CD4-positive, alpha-beta T cell treated with Interleukin-1 beta for 1 hour (primary cell): Measurements from ENCODE around the gene MYZAP.
"Not testable (repeated sequence)": the region's sequence is repeated elsewhere in the genome, so short reads cannot be mapped to it uniquely, and the experiment has no call there.

ENCODE experiments used
- DNase-seq, 2 donors: peaks; one replicate each; pipeline ENCODE4 v3.0.0-alpha.2; 2020 to 2022

MYZAP gene

DNA sequence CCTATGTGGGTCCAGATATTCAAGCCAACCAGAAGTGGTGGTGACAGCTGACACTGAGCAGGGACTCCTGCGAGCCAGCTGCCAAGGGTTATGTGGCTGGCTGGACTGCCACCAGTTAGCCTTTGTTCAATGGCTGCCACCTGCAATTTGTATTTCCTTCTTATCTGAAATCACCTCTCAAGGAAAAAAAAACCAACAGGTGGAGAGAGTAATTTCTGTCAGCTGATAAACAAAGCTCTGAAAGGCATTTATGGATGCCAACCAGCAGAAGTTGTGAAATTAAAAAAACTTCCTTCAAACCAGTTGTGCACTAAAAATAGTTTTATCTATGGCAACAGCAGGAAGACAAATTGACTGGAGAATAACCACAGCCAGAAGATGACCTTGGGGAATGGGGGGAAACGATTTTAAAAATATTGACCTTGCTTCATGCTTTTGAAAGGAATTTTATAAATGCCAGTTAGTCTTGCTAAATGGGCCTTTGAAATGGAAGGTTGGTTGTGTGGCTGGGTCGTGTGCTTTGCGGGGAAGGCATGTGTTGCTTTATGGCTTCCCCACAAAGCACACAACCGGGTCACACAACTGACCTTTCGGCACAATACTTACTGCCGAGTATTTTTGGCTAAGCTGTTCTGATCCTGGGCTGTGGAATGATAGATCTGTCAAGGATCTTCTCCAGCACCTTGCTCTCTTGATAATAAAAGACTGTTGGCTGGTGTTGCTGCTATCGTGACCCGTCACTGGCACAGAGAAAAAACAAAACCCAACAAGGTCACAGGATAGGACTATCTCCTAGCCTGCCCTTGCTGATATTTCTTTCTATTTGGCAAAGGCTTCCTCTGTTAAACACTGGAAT lies 3.5 kb downstream of the MYZAP start:
- DNase-seq: no peak

DNA sequence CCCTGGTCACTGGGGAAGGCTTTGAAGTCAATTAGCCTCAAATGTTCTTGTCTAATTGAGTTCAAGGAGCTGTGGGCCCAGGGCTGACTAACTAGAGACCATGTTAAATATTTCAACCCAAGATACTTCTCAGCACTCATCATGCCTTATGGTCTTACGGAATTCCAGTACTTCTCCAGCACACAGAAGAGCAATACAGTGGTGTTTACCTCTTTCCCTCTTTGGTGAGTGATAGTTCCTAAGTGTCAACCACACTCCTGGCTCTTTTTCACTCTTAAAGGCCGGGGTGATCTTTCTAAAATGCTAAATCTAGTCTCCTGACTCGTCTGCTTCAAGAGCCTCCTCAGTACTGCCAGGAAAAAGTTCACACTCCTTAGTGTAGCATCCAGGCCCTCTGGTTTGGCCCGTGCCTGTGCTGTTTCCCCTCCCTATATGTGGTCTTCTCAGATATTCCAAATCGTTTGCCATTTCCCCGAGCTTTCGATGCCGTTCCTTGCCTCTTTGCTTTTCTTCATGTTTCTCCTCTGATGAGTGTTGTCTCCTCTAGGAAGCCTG lies 4.7 kb downstream of the MYZAP start:
- DNase-seq: no peak

DNA sequence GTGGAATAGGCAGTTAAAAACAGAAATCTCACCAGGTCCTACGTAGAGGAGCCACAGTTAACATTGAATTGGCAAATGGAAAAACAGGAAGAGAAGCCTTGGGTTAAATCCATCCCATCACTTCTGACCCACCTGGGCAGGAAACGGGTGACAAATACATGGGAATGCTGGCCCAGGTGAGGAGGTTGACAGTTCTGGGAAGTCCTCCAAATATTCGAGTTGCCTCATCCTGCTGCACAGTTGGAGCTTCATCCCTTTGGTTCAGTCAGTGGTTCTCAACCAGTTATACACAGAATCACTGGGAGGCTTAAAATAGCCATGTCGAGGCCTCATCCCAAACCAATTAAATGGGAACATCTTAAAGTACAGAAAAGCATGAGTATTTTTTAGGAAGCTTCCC lies 5.3 kb downstream of the MYZAP start:
- DNase-seq: no peak

DNA sequence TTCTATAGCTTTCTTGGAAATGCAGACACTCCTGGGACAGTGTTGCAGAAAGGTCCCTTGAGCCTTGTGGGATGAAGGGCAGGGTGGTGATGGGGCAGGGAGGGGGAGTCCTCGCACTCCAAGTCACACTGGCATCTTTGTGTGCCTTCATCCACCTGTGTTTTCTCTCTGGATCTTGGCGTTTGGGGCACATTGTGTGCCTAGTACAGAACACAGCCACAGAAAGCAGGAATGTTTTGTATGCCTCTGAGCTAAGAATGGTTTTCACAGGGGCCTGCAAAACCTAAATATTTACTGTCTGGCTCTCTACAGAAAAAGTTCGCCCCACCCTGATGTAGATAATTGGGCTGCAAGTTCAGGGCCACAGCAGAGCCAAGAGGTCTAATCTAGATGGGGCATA lies 5.7 kb downstream of the MYZAP start:
- no peak for DNase-seq

DNA sequence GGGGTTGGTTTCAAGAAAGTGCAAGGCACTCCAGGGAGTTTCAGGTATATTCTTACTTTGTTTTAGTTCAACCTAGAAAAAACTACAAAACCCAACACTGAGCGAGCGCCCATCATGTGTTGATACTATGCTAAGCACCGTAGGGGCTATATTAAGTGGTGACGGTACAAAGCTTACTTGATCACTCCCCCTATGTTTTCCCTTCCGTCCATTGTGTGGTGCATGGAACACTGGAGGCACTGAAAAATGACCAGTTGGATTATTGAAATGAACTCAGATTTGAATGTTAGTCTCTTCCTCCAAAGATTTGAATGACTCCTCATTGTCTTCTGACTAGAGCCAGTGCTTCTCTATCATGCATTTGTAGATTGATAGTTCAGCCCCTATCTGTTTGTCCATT lies 6.6 kb downstream of the MYZAP start:
- DNase-seq: no peak

DNA sequence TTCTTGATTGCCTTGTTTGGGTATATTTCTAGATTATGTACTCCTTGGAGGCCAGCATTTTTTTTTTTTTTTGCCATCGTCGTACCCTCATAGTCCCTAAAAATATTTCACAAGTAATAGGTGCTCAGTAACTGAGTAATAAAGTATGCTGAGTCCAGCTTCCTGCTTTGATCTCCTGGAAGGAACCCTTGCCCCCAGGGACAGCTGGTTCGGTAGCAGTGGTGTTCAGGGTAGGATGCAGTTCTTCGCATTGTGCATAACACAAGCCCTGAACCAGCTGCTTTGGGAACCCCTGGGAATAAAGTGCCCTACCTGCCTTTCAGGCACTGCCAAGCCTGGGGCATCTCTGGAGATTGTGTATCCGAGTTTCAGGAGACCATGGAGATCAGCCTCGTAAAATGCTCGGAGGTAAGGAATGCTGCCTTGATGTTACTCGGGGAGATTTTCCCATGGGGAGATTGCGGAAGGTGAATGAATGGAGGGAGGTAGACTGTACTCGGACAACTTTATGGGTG lies 7.6 kb downstream of the MYZAP start:
- DNase-seq: no peak

DNA sequence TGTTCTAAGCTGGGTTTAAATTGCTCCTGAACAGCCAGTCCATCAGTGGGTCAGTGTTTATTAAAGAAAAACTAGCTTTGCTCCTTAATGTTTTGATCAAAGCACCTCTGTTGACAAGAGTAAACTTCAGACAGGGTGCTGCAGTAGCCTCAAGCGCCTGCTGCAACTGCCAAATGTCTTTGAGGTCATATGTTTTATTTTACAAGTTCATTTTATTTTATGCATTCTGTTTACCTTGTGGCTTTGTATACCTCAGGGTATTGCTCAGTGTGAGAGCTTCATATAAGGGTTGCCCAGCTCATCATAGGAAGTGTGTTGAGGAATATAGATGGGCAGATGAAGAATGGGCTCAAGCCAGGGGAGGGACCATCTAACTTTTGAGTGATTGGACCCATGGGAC lies 8.5 kb downstream of the MYZAP start:
- no peak for DNase-seq

DNA sequence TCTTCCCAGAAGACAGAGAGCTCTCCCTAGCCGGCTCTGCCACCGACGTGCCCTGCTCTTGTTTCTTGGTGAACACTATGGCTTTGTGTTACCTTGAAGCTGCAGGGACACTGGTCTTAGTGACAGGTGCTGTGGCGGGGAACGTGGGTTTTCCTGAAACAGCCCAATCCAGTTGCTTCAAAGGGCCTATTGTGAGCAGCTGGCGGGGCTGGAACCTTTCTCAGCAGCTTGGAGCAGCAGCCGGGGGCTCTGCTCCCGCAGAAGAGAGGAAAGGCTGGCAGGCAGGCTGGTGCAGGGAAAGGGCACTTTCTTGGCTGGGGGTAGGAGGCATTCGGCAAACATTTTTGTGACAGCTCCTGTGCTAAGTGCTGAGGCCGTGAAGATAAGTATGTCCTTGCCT lies 12.8 kb downstream of the MYZAP start:
- DNase-seq: no peak

DNA sequence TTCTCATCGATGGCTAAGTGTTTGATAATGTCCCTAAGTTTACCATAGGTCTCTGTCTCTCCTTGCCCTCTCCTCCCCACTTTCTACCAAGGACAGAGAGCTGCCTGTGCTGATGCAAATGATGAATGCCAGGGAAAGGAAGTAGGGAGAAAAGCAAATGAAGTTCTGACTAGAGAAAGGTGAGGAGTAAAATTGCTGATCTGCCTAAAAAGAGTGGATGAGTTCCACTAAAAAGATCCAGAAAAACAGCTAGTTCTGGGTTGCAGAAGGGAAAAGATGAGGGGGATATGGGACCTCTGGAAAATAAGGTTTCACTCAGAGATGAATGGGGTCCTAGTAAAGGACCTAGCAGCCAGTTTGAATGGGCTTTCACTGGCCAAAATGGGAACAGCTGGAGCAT lies 13.8 kb downstream of the MYZAP start:
- DNase-seq: no peak

DNA sequence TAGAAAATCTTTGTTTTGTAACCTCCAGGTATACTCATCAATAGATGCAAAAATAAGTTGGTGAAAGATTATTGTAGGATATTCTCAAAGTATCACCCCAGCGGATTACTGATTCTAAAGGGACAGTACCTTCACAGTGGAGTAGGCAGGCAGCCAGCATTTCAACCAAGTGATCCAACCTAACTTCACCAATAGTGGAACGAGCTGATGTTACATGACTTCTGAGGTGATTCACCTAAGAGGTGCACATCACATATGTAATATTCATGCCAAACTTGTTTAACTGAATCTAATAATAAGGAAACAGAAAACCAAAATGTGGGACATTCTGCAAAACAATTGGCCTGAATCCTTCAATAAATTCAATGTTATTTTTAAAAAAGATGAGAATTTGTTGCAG lies 14.3 kb downstream of the MYZAP start:
- no peak for DNase-seq

DNA sequence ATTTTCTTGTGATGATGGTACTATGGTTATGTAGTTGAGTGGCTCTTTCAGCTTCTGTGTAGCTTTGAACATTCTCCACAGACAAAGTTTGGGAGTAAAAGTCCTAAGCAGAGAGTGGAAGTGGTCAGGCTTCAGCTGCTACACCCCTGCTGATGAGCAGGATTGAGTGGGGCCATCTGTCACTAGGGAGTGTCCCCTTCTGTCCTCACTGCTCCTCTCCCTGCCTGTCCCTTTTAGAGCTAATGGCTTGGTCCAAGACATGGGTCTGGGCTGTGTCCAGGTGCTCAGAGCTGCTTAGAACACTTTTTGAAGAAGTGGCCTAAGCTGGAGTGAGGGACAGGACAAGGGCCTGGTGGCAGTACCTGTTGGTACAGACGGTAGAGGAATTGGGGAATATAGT lies 15.1 kb downstream of the MYZAP start:
- DNase-seq: no peak

DNA sequence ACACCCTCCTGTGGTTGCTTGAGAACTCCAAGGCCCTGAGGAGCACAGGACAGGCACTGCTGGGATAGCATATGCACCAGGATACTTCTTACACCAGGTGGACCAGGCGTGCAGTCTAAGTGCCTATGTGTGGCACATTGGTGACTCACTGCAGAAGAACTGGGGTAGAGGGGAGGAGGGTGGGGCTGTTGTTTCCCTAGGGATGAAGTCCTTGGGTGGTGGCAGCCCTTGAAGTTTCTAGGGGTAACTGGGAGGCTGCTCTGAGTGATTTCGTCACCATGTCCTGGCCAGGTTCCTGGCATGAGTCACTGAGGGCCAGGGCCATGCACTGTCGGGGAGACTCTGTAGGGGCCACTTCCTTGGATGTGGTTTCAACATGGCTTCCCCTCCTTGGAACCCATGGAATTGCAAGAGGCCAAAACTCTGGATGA lies 15.9 kb downstream of the MYZAP start:
- DNase-seq: peak in 1 of 2 donors; percentile 15

DNA sequence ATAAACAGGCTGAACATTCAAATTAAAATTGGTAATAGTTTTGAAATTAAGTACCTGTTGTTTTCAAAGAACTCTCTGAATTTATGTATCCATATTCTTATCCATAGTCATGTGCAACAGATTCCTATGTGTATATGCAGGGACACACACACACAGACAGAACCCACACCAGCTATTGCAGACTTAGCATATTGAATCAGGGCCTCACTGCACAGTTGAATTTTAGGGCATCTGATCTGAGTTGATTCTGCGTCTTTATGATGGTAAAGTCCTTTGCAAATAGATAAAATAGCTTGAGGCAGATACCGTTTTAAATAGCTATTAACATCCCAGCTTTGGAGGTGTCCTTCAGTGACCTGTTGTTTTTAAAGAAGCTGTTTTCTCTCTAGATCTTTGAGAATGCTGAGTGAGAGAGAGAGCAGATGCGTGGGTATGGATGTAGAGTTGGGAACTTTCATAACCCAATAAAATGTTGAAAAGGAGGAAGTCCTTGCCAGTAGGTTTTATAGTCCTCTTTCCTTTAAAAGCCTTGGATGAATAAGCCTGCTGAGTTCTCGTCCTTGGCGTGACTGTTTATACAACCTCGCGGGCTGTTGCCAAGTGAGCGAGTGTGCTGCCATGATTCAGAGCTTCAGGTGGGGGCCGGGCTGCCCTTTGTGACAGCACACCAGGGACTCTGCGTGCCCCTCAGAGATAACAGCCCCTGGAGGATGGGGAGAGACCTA lies 18.3 kb downstream of the MYZAP start:
- DNase-seq: no peak

DNA sequence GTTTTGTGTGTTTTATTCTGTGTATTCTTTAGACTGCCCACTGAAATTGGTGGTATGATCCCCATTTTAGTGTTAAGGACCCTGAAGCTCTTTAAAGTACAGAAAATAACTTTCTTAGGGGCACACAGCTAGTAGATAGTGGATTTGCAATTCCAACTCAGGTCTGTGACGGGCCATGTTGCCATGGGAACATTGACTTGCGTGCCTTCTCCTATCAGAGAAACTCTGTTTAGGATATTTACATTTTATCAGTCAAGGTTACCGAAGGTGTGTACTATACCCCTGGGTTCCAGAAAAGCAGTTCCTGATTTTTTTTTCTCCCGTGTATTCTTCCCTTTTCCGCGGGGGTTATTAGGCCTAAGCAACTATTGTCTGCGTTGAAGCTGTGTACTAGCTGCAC lies 19.4 kb downstream of the MYZAP start:
- DNase-seq: no peak

DNA sequence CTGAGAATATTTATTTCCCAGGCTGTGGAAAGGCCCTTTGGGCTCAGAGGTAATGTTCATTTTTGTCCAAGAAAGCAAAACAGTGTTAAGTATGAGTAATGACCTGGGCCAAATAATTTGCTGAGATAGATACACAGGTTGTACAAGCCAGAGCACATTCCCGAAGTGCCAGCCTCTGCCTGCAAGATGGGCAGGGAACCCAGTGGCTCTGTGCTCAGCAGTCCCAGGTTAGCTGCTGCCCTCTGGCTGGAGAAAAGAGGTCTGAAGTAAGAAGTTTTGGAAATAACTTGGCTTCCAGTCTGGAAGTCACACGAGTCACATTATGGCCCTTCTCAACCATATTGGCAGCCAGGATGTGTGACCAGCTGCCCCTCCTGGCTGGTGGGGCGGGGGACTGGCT lies 20.2 kb downstream of the MYZAP start:
- DNase-seq: no peak

DNA sequence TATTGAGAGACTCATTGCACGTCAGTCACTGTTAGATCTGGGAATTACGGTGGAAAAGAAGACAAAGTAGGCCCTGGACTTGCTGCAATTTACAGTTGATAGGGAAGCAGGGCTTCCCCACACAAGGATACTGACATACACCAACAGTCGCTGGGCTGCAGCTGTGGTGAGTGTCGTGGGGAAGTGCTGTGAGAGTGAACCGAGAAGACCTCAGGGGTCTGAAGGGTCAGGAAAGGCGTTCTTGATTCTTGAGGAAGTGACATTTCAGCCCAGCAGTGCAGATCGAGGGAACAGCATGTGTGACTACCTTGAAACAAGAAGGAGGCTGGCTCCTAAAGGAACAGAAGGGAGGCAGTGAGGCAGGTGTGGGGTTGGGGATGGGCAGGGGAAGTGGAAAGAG lies 22.5 kb downstream of the MYZAP start:
- DNase-seq: no peak

DNA sequence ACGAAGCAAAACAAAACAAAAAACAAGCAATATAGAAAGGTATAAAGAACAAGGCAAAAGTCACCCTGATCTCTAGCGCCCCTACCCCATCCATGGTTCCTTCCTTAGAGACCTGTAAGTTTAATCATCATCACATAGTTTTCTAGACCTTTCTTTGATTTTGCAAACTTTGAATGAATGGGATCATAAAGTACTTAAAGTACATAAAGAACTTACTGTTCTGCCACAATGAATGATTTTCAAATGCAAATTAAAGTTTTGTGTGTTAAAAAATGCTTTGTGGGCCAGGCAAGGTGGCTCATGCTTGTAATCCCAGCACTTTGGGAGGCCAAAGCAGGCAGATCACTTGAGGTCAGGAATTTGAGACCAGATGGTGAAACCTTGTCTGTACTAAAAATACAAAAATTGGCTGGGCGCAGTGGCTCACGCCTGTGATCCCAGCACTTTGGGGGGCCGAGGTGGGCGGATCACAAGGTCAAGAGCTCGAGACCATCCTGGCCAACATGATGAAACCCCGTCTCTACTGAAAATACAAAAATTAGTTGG lies 24.3 kb downstream of the MYZAP start:
- not testable (repeated sequence) for DNase-seq

DNA sequence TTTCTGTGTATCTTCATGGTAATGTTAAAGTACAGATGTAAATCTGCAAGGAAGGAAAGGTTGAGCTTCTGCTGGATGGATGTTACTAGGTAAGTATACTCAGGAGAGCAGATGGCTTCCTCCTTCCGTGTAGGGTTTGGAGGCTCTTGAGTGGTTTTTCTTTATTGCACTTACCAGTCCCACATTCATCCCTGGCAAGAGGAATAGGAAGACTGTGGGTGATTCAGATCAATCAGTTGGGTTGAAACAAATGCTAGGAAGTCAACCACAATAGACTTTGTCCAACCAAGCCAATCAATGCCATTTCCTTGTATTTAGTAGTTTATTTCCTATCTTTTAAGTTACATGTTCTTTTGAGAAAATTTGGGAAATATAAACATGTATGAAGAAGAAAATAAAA lies 26.6 kb downstream of the MYZAP start:
- no peak for DNase-seq

DNA sequence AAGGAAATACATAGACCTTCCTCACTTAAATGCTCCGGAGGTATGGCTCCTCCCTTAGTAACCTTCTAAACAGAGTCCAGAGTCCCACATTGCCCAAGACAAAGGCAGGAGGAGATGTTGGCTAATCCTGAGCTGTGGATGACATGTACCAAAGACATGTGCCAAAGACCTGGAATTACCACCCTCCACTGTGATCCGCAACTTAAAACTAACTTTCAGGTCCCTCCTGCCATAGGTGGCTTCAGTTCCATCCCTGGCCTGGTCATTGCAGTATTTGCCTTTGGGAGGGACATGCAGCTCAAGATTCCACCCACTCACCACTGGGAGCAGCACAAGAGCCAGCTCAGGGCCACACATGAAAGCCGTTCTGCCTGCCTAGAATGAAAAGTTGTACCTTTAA lies 28.0 kb downstream of the MYZAP start:
- no peak for DNase-seq

DNA sequence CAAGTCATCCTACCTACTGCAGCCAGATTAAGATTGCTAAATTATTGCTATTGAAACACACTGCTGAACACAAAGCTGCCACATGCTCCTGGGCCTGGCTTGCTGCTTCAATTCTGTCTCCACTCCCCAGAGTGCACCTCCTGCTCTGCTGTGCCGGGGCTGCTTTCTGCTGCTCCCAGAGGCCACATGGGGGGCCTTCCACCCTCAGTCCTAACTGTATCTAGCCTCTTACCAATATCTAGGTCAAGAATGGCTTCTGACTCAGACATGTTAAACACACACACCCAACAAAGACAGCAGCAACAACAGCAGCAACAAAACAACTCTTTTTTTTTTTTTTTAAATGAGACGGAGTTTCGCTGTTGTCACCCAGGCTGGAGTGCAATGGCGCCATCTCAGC lies 33.0 kb downstream of the MYZAP start:
- no peak for DNase-seq

DNA sequence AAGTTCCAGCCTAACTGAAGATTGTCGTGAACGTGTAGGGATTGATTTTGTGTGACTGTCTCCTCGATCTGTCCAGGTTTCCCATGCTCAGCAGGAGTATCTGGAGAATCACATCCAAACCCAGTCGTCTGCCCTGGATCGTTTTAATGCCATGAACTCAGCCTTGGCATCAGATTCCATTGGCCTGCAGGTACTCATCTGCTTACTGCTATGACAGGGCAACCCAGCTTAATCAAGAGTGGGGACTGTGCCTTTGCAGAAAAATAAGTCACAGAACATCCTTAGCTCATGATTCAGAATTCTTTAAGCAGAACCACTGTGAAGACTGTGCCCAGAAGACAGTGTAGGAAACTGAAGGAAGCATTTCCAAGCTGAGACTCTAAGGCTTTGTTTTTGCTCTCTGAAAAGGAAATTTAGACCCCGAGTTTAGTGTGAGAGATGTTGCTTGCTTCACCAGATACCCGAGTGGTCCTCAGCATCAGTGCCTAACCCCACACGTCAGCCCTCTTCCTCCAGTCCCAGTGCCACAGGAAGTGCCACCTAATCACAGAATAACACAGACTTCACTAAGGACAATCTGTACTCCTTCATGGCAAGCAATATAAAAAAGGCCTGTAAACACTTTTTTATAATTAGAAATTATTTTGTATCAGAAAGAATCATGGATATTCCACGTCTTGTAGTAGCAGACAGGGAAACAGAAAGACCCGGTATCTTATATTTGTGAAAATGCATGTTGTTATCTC lies 34.2 kb downstream of the MYZAP start:
- DNase-seq: no peak

DNA sequence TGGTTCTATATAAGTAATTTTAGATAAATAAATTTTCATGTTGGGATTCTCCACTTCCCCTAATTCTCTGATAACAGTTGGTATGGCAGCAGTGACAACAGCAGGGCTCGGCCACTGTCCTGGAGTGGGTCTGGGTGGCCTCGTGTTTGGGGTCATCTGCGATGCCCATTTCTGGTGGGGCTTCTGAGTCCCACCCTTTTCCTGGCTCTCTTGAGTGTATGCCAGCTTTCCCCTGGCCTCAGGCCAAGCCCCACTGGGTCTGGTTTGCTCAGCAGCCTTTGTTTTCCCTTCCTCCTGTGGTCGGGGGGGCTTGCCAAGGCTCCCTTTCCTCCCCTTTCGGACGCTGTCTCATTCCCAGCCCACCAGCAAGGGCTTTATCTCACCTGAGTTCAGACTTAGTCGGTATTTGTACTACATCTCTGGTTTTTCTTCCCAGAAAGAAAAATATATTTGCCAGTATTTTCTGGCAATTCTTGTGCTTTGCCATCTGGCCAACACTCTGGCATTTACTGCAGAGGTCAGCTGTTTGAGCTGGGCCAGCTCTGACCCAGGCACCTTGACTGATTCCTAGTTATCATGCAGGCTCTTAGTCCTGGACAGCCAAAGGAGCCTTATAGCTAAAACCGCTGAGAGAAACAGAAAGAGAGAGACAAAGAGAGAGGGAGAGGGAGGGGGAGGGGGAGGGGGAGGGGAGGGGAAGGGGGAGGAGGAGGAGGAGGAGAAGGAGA lies 35.2 kb downstream of the MYZAP start:
- no peak for DNase-seq
